Stimulated activated CD4-positive, alpha-beta T cell treated with anti-CD3 and anti-CD28 coated beads, Interleukin-1b, Interleukin-23, amount 100 ng/mL, for 4 hours (primary cell): ENCODE data around the gene SYNPO.

Experiments used
- DNase-seq, 2 donors: peaks; one replicate each; pipeline ENCODE4 v3.0.0-alpha.2; 2020; ENCODE audit warnings: low read depth in 2 of 2

SYNPO gene, protein sequence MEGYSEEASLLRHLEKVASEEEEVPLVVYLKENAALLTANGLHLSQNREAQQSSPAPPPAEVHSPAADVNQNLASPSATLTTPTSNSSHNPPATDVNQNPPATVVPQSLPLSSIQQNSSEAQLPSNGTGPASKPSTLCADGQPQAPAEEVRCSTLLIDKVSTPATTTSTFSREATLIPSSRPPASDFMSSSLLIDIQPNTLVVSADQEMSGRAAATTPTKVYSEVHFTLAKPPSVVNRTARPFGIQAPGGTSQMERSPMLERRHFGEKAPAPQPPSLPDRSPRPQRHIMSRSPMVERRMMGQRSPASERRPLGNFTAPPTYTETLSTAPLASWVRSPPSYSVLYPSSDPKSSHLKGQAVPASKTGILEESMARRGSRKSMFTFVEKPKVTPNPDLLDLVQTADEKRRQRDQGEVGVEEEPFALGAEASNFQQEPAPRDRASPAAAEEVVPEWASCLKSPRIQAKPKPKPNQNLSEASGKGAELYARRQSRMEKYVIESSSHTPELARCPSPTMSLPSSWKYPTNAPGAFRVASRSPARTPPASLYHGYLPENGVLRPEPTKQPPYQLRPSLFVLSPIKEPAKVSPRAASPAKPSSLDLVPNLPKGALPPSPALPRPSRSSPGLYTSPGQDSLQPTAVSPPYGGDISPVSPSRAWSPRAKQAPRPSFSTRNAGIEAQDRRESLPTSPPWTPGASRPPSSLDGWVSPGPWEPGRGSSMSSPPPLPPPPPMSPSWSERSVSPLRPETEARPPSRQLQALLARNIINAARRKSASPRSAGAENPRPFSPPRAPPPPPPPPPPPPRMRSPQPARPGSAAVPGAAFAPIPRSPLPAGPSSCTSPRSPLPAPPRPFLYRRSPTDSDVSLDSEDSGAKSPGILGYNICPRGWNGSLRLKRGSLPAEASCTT

DNA sequence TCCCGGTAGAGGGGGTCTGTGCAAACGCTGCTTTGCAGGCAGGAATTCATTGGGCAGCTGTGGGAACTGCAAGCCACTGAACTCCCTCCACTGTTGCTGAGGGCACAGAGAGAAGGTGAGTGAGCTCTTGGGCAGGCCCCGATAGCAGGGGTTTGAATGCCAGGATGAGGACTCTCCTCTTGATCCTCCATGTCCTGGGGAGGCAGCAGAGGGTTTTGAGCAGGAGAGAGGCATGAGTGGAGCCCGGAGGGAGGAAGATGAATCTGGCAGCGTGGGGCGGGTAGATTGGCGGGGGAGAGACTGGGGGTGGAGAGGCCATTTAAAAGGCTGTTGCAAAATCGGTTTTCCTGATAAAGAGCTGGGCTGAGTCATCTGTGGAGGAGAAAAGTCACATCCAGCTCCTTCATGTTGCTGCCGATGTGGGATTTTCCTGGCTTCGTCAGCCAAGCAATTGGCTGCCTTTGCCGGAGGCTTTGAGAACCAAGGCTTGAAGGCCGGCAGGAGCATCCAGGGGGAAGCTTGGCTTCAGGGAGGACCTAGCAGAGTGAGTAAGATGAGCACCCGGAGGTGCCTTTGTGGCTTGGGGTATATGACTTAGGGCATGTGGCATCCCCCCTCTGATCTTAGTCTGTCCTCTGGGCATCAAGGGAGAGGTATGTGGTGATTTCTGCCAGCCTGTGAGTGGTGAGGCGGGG is at the start of gene SYNPO:
Gene SYNPO (plus strand): TSS at position 350 of the 695 bp plus-strand sequence. CDS start 7,616 bp downstream, outside the sequence.
- DNase-seq = no peak

DNA sequence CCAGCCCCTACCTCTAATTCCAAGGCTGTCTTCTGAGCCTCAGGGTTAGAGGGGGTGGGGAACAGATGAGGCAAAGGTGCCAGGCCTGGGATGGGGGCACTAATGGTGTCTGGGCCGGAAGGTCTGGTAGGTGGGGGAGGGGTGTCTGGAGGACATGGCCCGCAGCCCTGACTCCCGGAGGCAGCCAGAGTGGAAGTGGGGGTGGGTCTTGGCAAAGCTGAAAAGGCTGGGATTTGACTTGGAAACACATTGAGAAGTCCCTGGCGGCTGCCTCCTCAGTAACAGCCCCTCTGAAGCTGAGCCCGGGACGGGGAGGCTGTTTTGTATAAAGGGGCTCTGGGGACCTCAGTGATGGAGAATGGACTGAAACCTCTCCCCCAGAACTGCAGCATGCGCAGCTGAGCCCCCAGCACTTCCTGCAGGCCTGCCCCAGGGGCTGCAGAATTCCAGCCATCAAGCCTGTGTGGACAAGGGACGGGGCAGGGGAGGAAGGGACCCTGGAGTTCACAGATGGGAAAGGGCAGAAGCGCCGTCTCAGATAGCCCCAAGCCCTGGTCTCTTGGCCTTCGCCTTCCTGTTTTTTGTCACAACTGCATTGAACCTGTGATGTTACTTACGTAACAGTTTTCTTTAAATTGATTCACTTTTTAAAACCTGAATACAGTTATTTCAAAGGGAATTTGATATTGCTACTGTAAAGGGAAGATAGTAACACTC is 49.3 kb upstream of the SYNPO start:
- DNase-seq = no peak

DNA sequence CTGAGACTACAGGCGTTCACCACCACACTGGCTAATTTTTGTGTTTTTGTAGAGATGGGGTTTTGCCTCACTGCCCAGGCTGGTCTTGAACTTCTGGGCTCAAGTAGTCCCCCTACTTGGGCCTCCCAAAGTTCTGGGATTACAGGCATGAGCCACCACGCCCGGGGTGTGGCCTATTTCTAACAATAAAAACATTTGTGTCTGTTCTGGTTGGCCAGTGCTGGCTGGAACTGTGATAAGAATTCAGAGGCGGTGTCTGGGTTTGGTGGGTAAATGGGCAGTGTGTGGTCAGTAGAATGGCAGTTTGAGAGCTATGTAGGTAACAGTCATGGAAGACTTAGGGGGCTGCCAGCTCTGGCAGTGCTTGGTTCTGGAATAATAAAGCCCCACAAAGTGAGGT is 46.9 kb upstream of the SYNPO start:
- DNase-seq = no peak

DNA sequence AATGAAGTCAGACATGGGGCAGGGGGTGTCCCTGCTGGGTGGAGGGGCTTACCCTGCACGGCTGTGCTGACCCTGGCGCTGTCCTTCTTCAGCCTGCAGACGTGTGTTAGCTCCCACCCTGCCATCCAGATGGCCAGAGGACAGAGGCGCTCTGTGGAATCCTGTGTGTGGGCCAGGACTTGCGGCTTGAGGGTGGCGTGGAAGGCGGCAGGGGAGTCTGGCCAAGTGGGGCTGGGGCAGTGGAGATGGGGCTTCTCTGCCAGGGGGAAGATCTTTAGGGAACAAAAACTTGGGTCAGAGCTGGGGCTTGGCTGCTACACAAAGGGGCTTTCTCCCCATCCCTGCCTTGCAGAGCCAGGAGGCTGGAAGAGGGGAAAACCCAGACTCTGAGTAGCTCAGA is 46.5 kb upstream of the SYNPO start:
- no peak for DNase-seq

DNA sequence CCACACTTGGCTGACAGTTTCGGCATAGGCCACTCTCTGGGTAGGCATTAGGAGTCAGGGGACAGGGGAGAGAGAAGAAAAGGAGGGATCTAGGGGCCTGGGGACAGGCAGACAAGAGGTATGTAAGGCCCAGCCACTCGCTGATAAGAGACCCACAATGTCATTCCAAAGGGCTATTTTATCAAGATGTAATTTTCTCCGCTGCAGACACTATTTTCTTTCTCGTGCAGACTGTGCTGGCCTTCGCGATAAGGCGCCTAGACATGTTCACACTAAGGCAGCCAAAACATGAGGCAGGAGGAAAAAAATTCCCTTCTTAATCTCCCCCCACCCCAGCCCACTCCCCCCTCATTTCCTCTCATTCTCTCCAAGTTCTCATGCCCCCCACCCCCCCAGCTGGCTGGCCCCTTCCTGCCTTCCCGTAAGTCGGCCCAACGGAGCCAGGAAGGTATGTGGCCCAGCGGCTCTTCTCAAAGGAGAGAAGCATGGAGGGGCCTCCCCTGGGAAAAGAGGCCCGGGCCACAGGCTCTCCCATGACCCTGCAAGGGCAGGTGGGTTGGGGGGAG is 44.9 kb upstream of the SYNPO start:
- no peak for DNase-seq

DNA sequence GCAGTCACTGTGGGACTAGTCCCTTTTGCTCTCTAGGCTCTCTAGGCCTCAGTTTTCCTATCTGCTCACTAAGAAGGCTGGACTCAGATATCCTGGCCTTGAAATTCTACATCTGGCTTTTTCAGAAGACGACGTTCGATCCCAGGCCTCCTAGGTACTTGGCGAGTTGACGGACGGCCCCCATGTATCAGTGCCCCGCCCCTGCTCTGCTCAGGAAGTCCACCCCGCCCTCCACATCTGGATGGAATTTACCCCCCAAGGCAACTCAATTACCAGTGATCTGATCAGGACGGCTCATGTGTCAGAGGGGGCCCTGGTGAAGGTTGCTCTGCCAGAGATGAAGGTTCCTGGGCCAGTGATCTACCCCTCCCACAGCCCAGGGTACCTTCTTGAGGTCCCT is 44.1 kb upstream of the SYNPO start:
- no peak for DNase-seq

DNA sequence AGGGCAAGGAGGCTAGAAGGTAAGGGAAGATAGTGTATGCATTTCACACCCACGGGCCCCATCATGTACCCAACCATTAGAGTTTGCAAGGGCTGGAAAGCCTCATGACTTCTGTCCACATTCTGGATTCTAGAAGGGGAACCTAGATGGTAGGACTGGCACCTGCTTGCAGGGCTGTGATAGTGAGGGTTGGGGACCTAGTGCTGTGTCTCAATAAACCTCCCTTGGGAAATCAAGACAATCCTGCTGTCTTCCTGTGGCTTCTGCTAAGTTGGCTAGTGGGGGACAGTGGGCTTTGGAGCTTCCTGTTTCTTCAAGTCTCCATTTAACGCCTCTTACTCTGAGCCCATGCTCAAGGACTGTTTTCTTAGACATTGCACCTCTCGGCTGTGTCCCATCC is 43.6 kb upstream of the SYNPO start:
- DNase-seq = no peak

DNA sequence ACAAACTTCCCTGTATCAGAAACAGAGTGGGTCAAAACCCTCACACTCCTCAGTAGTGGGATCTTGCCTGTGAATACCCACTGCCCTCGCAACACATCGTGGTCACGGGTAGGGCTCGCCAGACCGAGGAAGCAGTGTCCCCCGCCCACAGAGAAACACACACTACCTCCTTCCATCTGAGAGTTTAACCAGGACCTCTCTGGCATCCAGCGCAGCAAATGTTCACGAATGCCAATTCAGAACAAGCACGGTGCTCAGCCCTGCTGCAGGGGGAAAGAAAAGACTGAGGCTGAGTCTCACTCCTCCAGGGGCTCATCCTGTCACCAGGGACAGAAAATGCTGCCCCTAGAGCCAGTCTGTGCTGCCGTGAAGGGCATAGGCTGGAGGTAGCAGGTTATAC is 42.5 kb upstream of the SYNPO start:
- no peak for DNase-seq

DNA sequence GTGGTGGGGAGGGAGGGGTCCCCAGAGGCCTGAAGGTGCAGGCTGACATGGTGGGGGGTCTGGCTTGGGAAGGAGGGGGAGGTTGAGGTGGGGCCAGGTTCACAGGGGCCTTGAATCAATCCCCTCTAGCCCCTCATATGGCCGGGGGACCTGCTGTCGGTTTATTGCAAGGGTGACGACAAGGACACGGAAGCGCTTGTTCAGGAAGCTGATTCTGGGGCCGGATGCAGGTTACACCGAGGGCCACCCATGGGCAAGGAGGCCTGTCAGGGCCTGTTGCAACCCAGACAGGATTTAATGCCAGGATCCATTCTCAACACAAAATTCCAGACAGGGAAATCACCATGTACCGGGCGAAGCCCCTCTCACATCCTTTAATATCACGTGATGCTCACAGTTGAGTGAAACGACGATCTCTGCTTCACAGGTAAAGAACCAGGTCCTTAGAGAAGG is 41.6 kb upstream of the SYNPO start:
- DNase-seq = no peak

DNA sequence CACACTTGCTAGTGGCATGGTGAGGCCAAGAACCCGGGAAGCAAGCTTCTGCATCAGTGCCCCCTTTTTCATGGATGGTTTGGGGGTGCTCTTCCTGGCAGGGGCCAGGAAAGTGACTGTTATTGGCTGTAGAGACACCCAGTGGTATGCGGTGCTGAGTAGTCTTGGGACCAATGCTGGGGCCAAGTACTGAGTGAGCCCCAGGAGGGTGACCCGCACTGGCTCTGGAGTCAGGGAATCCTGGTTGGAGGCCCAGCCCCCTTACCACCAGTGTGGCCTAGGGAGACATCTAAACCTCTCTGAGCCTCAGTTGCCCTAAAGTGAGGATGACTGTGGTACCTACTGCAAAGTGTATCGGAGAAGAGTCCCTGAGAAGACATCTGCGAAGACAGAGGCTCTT is 41.2 kb upstream of the SYNPO start:
- no peak for DNase-seq

DNA sequence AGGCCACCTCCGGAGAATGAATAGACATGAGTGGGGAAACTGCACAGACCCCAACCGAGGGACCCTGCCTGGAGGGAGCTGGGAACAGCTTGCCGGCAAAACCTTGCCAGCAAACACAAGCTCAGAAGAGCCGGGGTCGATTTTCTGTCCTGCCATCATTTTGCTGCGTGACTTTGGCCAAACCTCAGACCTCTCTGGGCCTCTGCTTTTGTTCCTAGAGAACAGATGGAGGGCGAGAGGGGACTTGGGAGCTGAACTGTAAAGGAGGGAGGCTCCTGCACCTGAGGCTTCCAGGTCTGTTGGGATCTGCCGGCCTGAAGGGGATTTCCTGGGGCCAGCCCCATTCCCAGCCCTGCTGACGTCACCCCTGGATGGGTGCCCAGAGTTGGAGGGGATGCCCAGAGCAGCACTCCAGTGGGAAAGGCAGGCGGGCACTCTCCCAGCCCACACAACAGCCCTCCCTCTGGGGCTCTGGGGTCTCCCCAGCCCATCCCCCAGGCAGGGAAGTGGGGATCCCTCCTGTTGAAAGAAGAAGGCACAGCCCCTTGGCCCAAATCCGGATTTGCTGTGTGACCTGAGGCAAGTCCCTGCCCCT is 40.4 kb upstream of the SYNPO start:
- DNase-seq = no peak

DNA sequence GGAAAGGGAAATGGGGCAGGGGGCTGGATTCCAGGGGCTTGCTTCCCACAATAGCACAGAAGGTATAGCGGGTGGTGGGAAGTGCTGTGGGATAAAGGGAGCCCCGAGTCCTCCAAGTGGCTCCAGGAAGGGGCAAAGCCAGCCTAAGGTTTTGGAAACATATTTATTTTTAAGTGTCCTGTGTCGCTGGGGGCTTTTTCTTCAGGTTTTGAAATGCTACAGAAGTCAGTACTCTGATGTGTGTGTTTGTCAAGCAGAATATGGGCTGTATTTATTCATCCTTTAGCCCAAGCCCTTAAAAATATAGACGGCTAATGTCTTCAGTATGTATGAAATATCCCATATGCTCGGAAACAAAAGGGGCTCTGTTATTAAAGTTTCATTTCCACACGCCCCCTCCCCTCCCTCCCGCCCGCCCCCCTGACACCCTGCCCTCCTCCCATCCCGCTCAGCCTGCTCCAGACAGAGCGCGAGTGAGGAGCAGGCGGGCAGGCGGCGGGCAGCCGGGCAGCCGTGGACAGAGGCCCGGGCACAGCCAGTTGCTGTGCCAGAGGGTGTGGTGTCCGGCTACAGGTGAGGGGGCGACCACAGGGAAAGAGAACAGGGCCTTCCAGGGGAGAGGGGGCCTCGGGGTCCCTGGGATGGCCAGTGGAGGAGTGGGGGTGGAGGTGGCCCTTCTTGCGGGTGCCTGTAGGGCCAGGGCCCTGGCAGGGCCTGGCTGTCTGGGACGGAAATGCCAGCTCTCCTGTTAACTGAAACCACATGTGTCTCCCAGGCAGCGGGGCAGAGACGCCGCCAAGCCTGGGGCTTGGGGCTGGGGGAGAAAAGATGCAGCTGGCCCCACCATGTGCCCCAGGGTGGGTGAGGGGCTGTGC is 39.6 kb upstream of the SYNPO start:
- DNase-seq = no peak

DNA sequence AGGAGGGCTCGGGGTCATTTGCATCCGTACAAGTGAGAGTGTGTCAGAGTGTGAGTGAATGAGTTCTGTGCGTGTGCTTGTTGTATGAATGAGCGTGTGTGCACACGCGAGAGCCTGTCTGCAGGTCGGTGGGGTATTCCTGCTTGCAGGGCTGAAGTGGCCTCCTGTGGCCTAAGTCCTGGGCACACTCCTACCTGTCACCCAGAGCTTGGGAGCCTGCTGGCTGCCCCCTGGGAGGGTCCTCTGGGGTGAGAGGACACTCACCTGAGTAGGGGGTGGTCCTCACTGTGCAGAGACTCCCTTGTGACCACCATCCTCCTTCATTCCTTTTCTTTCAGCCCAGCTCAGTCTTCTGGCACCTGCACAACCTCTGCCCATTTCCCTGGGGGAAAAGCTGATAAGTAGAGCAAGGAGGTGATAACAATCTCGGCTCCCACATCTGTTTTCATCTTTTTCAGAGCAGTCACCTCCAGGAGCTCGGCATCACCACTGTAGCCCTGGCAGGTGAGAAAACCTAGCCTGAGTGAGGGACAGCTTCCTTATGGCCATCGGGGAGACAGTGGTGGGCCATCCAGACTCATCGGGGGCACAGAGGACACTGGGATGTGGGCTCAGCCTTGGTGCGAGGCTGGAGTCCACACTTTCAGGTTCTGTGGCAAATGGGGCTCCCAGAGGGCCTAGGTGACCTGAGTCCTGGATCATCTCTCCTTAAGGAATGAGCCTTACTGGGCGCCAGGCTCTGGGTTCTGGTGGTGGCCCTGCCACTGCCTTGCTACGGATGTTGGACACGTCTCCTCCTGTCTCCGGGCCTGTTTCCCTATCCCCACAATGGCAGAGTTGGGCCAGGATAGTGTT is 38.7 kb upstream of the SYNPO start:
- DNase-seq = no peak

DNA sequence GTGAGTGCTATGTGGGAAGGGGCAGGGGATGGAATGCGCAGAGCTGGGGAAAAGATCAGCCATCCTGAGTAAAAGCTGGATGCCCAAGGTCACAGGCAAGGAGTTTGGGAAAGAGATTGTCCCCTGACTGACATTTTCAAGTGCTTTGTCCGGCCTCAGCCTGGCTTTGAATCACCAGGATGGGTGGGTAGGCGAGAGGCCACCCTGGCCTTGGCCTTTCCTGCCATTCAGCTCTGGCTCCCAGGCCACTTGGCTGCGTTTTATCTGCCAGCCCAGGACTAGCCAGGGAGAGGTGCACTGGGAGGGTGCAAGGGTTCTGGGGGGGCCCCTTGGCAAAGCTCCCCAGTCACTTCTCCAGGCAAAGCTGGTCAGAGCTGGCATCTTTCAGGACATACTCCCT is 37.4 kb upstream of the SYNPO start:
- no peak for DNase-seq

DNA sequence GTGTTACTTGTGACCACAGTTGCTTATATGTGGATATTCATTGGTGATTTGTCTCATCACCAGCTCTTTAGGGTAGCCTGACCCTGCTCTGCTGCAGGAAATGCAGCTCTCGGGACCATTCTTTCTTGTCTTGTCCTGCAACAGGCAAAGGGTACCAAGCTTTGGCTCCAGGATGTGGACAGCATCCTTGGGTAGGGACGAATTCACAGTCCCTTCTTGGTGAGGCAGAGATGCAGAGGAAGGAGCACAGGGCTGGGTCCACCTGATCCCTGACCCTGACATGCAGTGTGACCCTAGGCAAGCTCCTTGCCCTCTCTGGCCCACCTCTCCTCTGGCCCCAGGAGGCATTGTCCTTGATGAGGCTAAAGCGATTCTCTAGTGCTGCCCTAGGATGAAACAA is 37.0 kb upstream of the SYNPO start:
- DNase-seq = no peak

DNA sequence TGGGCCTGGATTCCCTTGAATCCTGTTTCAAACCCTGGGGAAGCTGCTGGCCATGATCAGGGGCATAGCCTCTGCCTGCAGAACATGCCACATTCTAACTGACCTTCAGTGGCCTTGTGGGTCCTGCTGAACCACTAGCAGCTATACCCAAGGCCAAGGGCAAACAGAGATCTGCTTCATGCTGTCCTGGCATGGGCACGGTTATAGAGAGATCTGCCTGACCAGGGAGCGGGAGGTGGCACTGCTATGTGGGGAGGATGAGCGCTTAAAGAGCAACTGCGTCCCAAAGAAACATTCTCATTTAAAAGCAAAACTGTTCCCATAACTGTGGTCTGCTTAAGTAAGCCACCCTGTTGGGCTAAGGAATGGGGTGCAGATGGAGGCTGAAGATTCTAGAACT is 36.5 kb upstream of the SYNPO start:
- DNase-seq = no peak

DNA sequence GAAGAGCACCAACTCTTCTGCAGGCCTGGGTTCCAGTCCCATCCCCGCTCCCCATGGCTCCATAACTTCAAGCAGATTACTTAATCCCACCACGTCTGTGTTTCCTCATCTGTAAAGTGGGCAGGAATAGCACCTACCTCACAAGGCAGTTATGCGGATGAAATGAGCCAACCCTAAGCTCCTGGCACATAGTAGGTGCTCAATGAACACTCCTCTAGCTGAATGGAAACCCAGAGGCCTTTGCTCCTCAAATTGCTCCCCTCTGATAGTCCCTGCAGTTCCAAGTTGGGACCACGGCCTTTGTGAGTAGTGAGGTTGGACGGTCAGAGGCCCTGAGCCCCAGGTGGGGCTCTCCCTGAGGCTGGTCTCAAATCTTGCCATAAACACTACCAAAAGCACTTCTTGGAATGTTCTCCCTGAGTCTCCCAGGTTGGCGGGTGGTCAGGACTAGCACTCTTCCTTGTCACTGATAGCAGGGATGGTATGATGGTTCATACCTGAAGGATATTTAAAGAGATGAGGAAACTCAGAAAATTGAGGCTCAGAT is 35.5 kb upstream of the SYNPO start:
- DNase-seq = no peak

DNA sequence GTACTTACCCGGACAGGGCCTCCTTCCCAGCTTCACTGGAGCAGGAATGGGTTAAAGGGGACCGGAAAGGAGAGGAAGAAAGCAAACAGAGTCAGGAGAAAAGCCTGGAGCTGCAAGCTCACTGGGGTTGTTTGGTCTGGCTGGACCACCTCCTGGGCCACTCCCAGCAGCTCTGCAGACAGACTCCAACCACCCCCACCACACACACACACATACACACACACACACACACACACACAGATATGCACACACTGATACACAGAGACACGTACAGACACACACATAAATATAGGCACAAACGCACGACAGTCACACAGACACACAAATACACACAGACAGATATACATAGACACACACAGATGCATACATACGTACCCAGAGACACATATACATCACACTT is 34.9 kb upstream of the SYNPO start:
- no peak for DNase-seq

DNA sequence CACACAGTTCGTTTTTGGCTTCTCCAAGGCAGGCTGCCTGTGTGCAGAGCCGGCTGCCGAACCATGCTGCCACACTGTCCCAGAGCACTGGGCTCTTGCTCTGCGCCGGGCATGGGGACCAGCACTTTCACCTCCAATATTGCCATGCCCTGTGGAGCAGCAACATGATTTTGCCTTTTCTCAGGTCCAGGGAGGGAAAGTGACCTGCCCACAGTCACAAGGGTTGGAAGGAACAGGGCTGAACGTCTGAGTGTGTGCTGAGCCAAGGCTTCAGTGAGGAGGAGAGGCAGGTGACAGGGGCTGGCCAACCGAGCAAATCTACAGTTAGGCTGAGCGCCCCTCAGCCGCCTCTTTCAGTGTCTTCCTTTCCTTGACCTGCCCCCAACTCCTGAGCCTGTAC is 34.0 kb upstream of the SYNPO start:
- DNase-seq = no peak
